ENCODE results near the gene STARD13. TPM values are rescaled to one million over a fixed set of nuclear protein-coding genes. Genes with fewer than 3 reads are reported as not detected.

Gene STARD13
- total RNA-seq, 6 experiments from 2014 or later = 7.0 to 16.1 (median 9.8) TPM

DNA sequence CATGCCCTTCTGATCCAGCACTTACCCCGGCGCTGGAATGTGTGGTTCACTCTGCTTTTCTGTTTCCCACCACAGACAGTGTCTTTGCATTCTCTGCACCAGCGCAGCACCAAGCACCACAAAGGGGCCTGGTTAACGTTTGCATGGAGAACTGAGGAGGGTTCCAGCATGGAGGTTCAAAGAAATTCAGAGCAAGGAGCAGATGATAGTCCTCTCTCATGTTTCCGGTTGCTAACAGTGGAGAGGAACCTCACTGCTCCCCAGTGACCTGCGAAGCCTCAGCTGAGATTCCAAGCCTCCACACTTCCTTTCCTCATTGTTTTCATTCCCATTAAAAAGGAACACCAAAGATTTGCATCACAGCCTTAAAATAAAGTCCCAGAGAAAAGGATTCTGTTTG lies 99.7 kb downstream of the STARD13 start:
- Histone ChIP-seq H3K9me3 (no peaks in the 10 kb centered on the region), H3K27me3 (no peaks in the 10 kb centered on the region), H3K4me1 (peaks cover 0 to 2% (median 0%) of the 10 kb centered on the region in 4 donors), H3K4me3 (no peak overlapping the region), H3K27ac (no peak overlapping the region), H3K36me3 (no peaks in the 10 kb centered on the region)
- no peak for TF ChIP-seq POLR2A (IDR thresholded peaks at IDR 0.05)
- TF ChIP-seq, protein P1, sequence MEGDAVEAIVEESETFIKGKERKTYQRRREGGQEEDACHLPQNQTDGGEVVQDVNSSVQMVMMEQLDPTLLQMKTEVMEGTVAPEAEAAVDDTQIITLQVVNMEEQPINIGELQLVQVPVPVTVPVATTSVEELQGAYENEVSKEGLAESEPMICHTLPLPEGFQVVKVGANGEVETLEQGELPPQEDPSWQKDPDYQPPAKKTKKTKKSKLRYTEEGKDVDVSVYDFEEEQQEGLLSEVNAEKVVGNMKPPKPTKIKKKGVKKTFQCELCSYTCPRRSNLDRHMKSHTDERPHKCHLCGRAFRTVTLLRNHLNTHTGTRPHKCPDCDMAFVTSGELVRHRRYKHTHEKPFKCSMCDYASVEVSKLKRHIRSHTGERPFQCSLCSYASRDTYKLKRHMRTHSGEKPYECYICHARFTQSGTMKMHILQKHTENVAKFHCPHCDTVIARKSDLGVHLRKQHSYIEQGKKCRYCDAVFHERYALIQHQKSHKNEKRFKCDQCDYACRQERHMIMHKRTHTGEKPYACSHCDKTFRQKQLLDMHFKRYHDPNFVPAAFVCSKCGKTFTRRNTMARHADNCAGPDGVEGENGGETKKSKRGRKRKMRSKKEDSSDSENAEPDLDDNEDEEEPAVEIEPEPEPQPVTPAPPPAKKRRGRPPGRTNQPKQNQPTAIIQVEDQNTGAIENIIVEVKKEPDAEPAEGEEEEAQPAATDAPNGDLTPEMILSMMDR (IDR thresholded peaks at IDR 0.05) = no peak
- 84% methylated on average over 5 of the region's 6 CpGs for WGBS (ENCODE audit: insufficient coverage, low coverage, low lambda C conversion rate, missing lambda C conversion rate)
- ATAC-seq (peak in 1 of 4 donors; percentile 16), DNase-seq (no peak)
- intact Hi-C loops (cut with DNase I) = no loop called here

DNA sequence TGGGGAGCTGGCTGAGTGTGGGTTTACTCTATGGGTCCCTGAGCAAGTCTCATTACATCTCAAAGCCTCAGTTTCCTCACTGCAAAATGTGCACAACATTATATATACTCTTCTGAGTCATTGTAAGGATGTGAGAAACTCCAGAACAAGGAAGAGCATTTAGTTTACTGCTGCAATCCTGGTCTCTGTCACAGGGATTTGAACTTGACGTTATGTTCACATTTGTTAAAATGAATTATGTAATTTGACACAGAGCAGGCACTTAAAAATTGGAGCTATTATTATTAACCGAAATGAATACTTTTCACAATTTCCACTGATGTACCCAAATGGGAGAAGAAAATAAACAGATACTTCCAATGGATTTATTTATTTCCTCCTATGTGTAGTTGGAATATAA lies 101.0 kb downstream of the STARD13 start:
- TF ChIP-seq POLR2A (IDR thresholded peaks at IDR 0.05) = no peak
- TF ChIP-seq, protein P1 (IDR thresholded peaks at IDR 0.05) = no peak
- Histone ChIP-seq H3K4me3 (no peak overlapping the region), H3K36me3 (no peaks in the 10 kb centered on the region), H3K4me1 (peaks cover 0 to 12% (median 2%) of the 10 kb centered on the region in 4 donors), H3K9me3 (no peaks in the 10 kb centered on the region), H3K27me3 (no peaks in the 10 kb centered on the region), H3K27ac (no peak overlapping the region)
- 83% methylated on average over 2 of the region's 2 CpGs for whole genome bisulfite sequencing (ENCODE audit: insufficient coverage, low coverage, low lambda C conversion rate, missing lambda C conversion rate)
- intact Hi-C loops (cut with DNase I) = no loop called here
- DNase-seq (no peak), ATAC-seq (no peak)

DNA sequence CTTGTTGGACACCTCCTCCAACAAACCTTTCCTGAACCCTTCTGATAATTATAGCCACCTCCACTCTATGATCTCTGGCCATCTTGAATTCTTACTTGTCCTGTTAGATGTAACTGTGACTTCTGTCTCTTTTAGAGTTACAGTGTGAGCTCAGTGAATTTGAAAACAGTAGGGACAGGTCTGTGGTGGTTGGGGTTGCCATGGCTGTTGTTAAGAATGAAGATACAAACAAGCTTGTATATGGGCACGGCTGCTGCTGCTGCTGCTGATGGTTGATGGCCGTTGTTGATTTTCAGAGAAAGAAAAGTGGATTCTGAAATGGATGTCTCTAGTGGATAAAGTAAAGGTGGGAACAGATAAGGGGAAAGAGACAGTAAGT lies 101.5 kb downstream of the STARD13 start:
- intact Hi-C loops (cut with DNase I) = no loop called here
- Histone ChIP-seq H3K36me3 (no peaks in the 10 kb centered on the region), H3K27ac (no peak overlapping the region), H3K4me1 (peaks cover 0 to 12% (median 2%) of the 10 kb centered on the region in 4 donors), H3K9me3 (no peaks in the 10 kb centered on the region), H3K4me3 (no peak overlapping the region), H3K27me3 (no peaks in the 10 kb centered on the region)
- ATAC-seq (no peak), DNase-seq (no peak)
- 94% methylated on average over 2 of the region's 2 CpGs for WGBS (ENCODE audit: insufficient coverage, low coverage, low lambda C conversion rate, missing lambda C conversion rate)
- no peak for TF ChIP-seq POLR2A (IDR thresholded peaks at IDR 0.05)
- TF ChIP-seq, protein P1 (IDR thresholded peaks at IDR 0.05) = no peak

DNA sequence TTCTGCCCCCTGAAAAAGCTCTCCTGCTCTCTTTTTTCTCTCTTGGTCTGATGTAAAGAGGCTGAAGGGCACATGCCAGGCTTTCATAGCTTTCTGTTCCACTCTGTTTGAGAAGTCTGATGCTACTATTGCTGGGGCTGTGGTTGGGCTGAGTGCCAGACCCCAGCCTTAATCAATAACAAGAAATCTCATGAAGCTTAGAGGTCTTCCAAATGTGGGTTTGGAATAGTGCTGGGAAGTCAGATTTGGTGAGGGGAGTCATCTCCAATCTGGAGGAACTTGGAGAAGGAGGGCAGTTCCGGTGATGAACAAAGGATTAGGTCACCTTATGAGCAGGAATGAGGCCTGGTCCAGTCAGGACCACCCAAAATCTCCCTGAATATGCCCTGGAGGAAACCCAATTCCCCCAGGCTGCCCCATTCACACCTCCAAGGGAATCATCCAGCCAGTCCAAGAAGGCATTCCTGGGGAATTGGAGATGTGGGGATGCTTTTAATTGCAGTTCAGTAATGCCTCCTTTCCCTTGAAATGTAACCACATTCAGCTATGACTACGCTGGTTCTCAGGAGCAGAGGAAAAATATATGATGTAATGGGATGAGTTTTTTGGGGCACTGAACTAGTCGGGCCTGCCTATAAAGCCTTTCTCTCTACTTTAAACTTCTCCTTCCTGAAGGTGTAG lies 102.0 kb downstream of the STARD13 start:
- ATAC-seq (no peak), DNase-seq (no peak)
- Histone ChIP-seq H3K27ac (no peak overlapping the region), H3K4me1 (peaks cover 0 to 12% (median 2%) of the 10 kb centered on the region in 4 donors), H3K9me3 (no peaks in the 10 kb centered on the region), H3K36me3 (no peaks in the 10 kb centered on the region), H3K27me3 (no peaks in the 10 kb centered on the region), H3K4me3 (no peak overlapping the region)
- TF ChIP-seq, protein P1 (IDR thresholded peaks at IDR 0.05) = no peak
- TF ChIP-seq POLR2A (IDR thresholded peaks at IDR 0.05) = no peak
- 64% methylated on average over 1 of the region's 3 CpGs for WGBS (ENCODE audit: insufficient coverage, low coverage, low lambda C conversion rate, missing lambda C conversion rate)
- intact Hi-C loops (cut with DNase I) = no loop called here

Measured in right lobe of liver (tissue), 6 donors.